ENCODE results near the gene GNRHR.
A peak's percentile ranks its signal among the peaks of the same experiment; 100 is the strongest.
"Not testable (repeated sequence)": the region's sequence is repeated elsewhere in the genome, so short reads cannot be mapped to it uniquely, and the experiment has no call there.

The GNRHR gene

GRCh38 chr4:67712650-67713528, 41.3 kb downstream of the GNRHR start:
- Histone ChIP-seq H3K4ac (ENCODE audit: low read depth in 1 of 2, low read length in 2 of 2) (no peak overlapping the region), H2BK15ac (ENCODE audit: low read depth, poor library complexity, severe bottlenecking) (peak overlapping the region; percentile 33), H2BK5ac (ENCODE audit: low read depth, low read length, poor library complexity, severe bottlenecking) (no peak overlapping the region), H3K18ac (ENCODE audit: low read depth in 1 of 2, low read length in 2 of 2) (no peak overlapping the region), H4K91ac (ENCODE audit: low read length) (no peak overlapping the region), H3K27me3 (ENCODE audit: control insufficient read depth in 1 of 2, insufficient read depth in 1 of 2, low read length in 2 of 2) (no peaks in the 10 kb centered on the region), H3K14ac (ENCODE audit: low read length in 2 of 2) (no peak overlapping the region), H3K9me3 (ENCODE audit: control insufficient read depth, low read length) (no peaks in the 10 kb centered on the region), H2AK5ac (ENCODE audit: low read length, severe bottlenecking) (peak overlapping the region; percentile 36), H3K36me3 (ENCODE audit: control insufficient read depth in 1 of 2, insufficient read depth in 2 of 2, low read depth in 1 of 2, low read length in 2 of 2) (peaks cover 3 to 18% of the 10 kb centered on the region in 2 experiments), H3K79me1 (replicated peaks; ENCODE audit: low read length, poor library complexity, severe bottlenecking) (peaks cover 47% of the 10 kb centered on the region), H3K4me1 (ENCODE audit: control insufficient read depth, insufficient read depth, low read depth, low read length) (peaks cover 7% of the 10 kb centered on the region), H3K23ac (ENCODE audit: low read length in 2 of 2) (no peak overlapping the region), H2AFZ (ENCODE audit: low read depth, low read length) (no peak overlapping the region), H2BK12ac (ENCODE audit: low read length in 2 of 2) (no peak overlapping the region), H2BK120ac (ENCODE audit: low read depth, low read length) (no peak overlapping the region), H3K4me3 (ENCODE audit: insufficient read depth in 1 of 2, low read depth in 1 of 2, low read length in 2 of 2) (no peak overlapping the region), H3K27ac (ENCODE audit: low read length, poor library complexity, severe bottlenecking) (no peak overlapping the region), H3K4me2 (ENCODE audit: low read length, poor library complexity, severe bottlenecking) (no peak overlapping the region), H4K8ac (ENCODE audit: low read length) (no peak overlapping the region), H3K9ac (ENCODE audit: low read length) (no peak overlapping the region)
- DNase-seq: no peak
- 88% methylated on average over 7 of the region's 7 CpGs for WGBS

GRCh38 chr4:67712000-67712625, 42.1 kb downstream of the GNRHR start:
- Histone ChIP-seq H2BK15ac (ENCODE audit: low read depth, poor library complexity, severe bottlenecking) (no peak overlapping the region), H3K9ac (ENCODE audit: low read length) (no peak overlapping the region), H3K23ac (ENCODE audit: low read length in 2 of 2) (no peak overlapping the region), H3K4me3 (ENCODE audit: insufficient read depth in 1 of 2, low read depth in 1 of 2, low read length in 2 of 2) (no peak overlapping the region), H4K8ac (ENCODE audit: low read length) (no peak overlapping the region), H3K4me1 (ENCODE audit: control insufficient read depth, insufficient read depth, low read depth, low read length) (peaks cover 7% of the 10 kb centered on the region), H2BK120ac (ENCODE audit: low read depth, low read length) (no peak overlapping the region), H3K4ac (ENCODE audit: low read depth in 1 of 2, low read length in 2 of 2) (no peak overlapping the region), H3K9me3 (ENCODE audit: control insufficient read depth, low read length) (no peaks in the 10 kb centered on the region), H3K36me3 (ENCODE audit: control insufficient read depth in 1 of 2, insufficient read depth in 2 of 2, low read depth in 1 of 2, low read length in 2 of 2) (peaks cover 0 to 15% of the 10 kb centered on the region in 2 experiments), H3K27me3 (ENCODE audit: control insufficient read depth in 1 of 2, insufficient read depth in 1 of 2, low read length in 2 of 2) (no peaks in the 10 kb centered on the region), H4K91ac (ENCODE audit: low read length) (no peak overlapping the region), H3K18ac (ENCODE audit: low read depth in 1 of 2, low read length in 2 of 2) (no peak overlapping the region), H2BK12ac (ENCODE audit: low read length in 2 of 2) (no peak overlapping the region), H3K4me2 (ENCODE audit: low read length, poor library complexity, severe bottlenecking) (no peak overlapping the region), H2BK5ac (ENCODE audit: low read depth, low read length, poor library complexity, severe bottlenecking) (no peak overlapping the region), H3K27ac (ENCODE audit: low read length, poor library complexity, severe bottlenecking) (no peak overlapping the region), H3K79me1 (replicated peaks; ENCODE audit: low read length, poor library complexity, severe bottlenecking) (peaks cover 45% of the 10 kb centered on the region), H2AK5ac (ENCODE audit: low read length, severe bottlenecking) (no peak overlapping the region), H3K14ac (ENCODE audit: low read length in 2 of 2) (no peak overlapping the region), H2AFZ (ENCODE audit: low read depth, low read length) (no peak overlapping the region)
- WGBS: 100% methylated on average over 3 of the region's 3 CpGs
- no peak for DNase-seq

GRCh38 chr4:67706682-67707081, 47.5 kb downstream of the GNRHR start:
- H2BK5ac ChIP-seq (ENCODE audit: low read depth, low read length, poor library complexity, severe bottlenecking); H3K4ac ChIP-seq (ENCODE audit: low read depth in 1 of 2, low read length in 2 of 2); H3K4me3 ChIP-seq (ENCODE audit: insufficient read depth in 1 of 2, low read depth in 1 of 2, low read length in 2 of 2); H2BK12ac ChIP-seq (ENCODE audit: low read length in 2 of 2); H3K14ac ChIP-seq (ENCODE audit: low read length in 2 of 2); H4K8ac ChIP-seq (ENCODE audit: low read length); H3K4me2 ChIP-seq (ENCODE audit: low read length, poor library complexity, severe bottlenecking); H3K18ac ChIP-seq (ENCODE audit: low read depth in 1 of 2, low read length in 2 of 2); H3K9me3 ChIP-seq (ENCODE audit: control insufficient read depth, low read length); H3K4me1 ChIP-seq (ENCODE audit: control insufficient read depth, insufficient read depth, low read depth, low read length); H3K36me3 ChIP-seq (ENCODE audit: control insufficient read depth in 1 of 2, insufficient read depth in 2 of 2, low read depth in 1 of 2, low read length in 2 of 2); H2BK120ac ChIP-seq (ENCODE audit: low read depth, low read length); H3K23ac ChIP-seq (ENCODE audit: low read length in 2 of 2); H2AK5ac ChIP-seq (ENCODE audit: low read length, severe bottlenecking); DNase-seq; H4K91ac ChIP-seq (ENCODE audit: low read length); H3K27ac ChIP-seq (ENCODE audit: low read length, poor library complexity, severe bottlenecking); H2BK15ac ChIP-seq (ENCODE audit: low read depth, poor library complexity, severe bottlenecking); H3K27me3 ChIP-seq (ENCODE audit: control insufficient read depth in 1 of 2, insufficient read depth in 1 of 2, low read length in 2 of 2); H2AFZ ChIP-seq (ENCODE audit: low read depth, low read length); H3K9ac ChIP-seq (ENCODE audit: low read length): not testable (repeated sequence)
- WGBS: no CpG with 5 or more reads among the region's 3 CpGs
- H3K79me1 ChIP-seq (replicated peaks; ENCODE audit: low read length, poor library complexity, severe bottlenecking): peaks cover 16% of the 10 kb centered on the region

- no peak overlapping the region for H3K9ac ChIP-seq (ENCODE audit: low read length)
- H3K4me2 ChIP-seq (ENCODE audit: low read length, poor library complexity, severe bottlenecking): no peak overlapping the region
- H2BK120ac ChIP-seq (ENCODE audit: low read depth, low read length): no peak overlapping the region
- H2BK12ac ChIP-seq (ENCODE audit: low read length in 2 of 2): no peak overlapping the region
- H3K36me3 ChIP-seq (ENCODE audit: control insufficient read depth in 1 of 2, insufficient read depth in 2 of 2, low read depth in 1 of 2, low read length in 2 of 2): peaks cover 0 to 6% of the 10 kb centered on the region in 2 experiments
- peaks cover under 1% of the 10 kb centered on the region for H3K4me1 ChIP-seq (ENCODE audit: control insufficient read depth, insufficient read depth, low read depth, low read length)
- no peak overlapping the region for H2AK5ac ChIP-seq (ENCODE audit: low read length, severe bottlenecking)
- H4K91ac ChIP-seq (ENCODE audit: low read length): no peak overlapping the region
- H3K4me3 ChIP-seq (ENCODE audit: insufficient read depth in 1 of 2, low read depth in 1 of 2, low read length in 2 of 2): no peak overlapping the region
- no peaks in the 10 kb centered on the region for H3K27me3 ChIP-seq (ENCODE audit: control insufficient read depth in 1 of 2, insufficient read depth in 1 of 2, low read length in 2 of 2)
- H3K14ac ChIP-seq (ENCODE audit: low read length in 2 of 2): no peak overlapping the region
- no peak overlapping the region for H3K18ac ChIP-seq (ENCODE audit: low read depth in 1 of 2, low read length in 2 of 2)
- no peak overlapping the region for H3K27ac ChIP-seq (ENCODE audit: low read length, poor library complexity, severe bottlenecking)
- no peak overlapping the region for H3K23ac ChIP-seq (ENCODE audit: low read length in 2 of 2)
- H3K79me1 ChIP-seq (replicated peaks; ENCODE audit: low read length, poor library complexity, severe bottlenecking): peaks cover 8% of the 10 kb centered on the region
- no peak overlapping the region for H4K8ac ChIP-seq (ENCODE audit: low read length)
- no peak overlapping the region for H2BK15ac ChIP-seq (ENCODE audit: low read depth, poor library complexity, severe bottlenecking)
- no peak overlapping the region for H2AFZ ChIP-seq (ENCODE audit: low read depth, low read length)
- no peak overlapping the region for H2BK5ac ChIP-seq (ENCODE audit: low read depth, low read length, poor library complexity, severe bottlenecking)
- H3K4ac ChIP-seq (ENCODE audit: low read depth in 1 of 2, low read length in 2 of 2): no peak overlapping the region
- H3K9me3 ChIP-seq (ENCODE audit: control insufficient read depth, low read length): no peaks in the 10 kb centered on the region
- no peak for DNase-seq
- 100% methylated on average over 2 of the region's 2 CpGs for WGBS
These were observed 49.3 kb downstream of the GNRHR start for GRCh38 chr4:67704843-67705242.
